ENCODE data around the gene ACBD4.

ACBD4 gene

GRCh38 chr17:45161288-45162024 is 26.0 kb downstream of the ACBD4 start, which contains the start of gene HEXIM2:
Gene HEXIM2 (plus strand): TSS chr17:45161875. CDS start chr17:45162794, 919 bp downstream.
- peak; percentile 99 for DNase-seq

- DNase-seq, result no peak
Measured at GRCh38 chr17:45162025-45162687, 26.7 kb downstream of the ACBD4 start.

- DNase-seq, result no peak
Measured at GRCh38 chr17:45164734-45165269, 29.3 kb downstream of the ACBD4 start.

- no peak for DNase-seq
Measured at GRCh38 chr17:45168991-45169752, 33.7 kb downstream of the ACBD4 start.

- no peak for DNase-seq
Measured at GRCh38 chr17:45170280-45170930, 34.9 kb downstream of the ACBD4 start.

- DNase-seq, result peak; percentile 4
Measured at GRCh38 chr17:45170931-45171337, 35.4 kb downstream of the ACBD4 start.

- no peak for DNase-seq
Measured at GRCh38 chr17:45171338-45172231, 36.1 kb downstream of the ACBD4 start.

GRCh38 chr17:45172232-45172540 is 36.7 kb downstream of the ACBD4 start:
- DNase-seq, result no peak

GRCh38 chr17:45172541-45173286 is 37.2 kb downstream of the ACBD4 start:
- DNase-seq, result peak; percentile 50

GRCh38 chr17:45175759-45176115 is 40.2 kb downstream of the ACBD4 start:
- no peak for DNase-seq

- no peak for DNase-seq
Measured at GRCh38 chr17:45177563-45177962, 42.1 kb downstream of the ACBD4 start.

GRCh38 chr17:45184144-45184543 is 48.7 kb downstream of the ACBD4 start:
- no peak for DNase-seq

GRCh38 chr17:45186801-45187354 is 51.4 kb downstream of the ACBD4 start:
- no peak for DNase-seq

GRCh38 chr17:45189009-45189408 is 53.5 kb downstream of the ACBD4 start:
- DNase-seq, result no peak

- DNase-seq, result no peak
Measured at GRCh38 chr17:45190503-45191255, 55.2 kb downstream of the ACBD4 start.
